Type B pancreatic cell (in vitro differentiated cells): ENCODE data around the gene PIGN. TPM values are rescaled to one million over a fixed set of nuclear protein-coding genes. Genes with fewer than 3 reads are reported as not detected.

Experiments used
- DNase-seq: peaks from one replicate; pipeline ENCODE4 v3.0.0; 2021; ENCODE audit warnings: mixed read lengths; ENCODE audit not compliant: unreplicated experiment; ENCODE audit errors: extremely low spot score
- H3K27ac Mint-ChIP-seq: 2 replicates; pipeline ENCODE4 v1.8.0; 2021; ENCODE audit warnings: mild to moderate bottlenecking, mixed read lengths
- H3K27me3 Mint-ChIP-seq: 2 replicates; pipeline ENCODE4 v1.8.0; 2021; ENCODE audit warnings: mixed read lengths
- H3K36me3 Mint-ChIP-seq: 2 replicates; pipeline ENCODE4 v1.8.0; 2021; ENCODE audit warnings: mixed read lengths
- H3K4me1 Mint-ChIP-seq: one replicate; pipeline ENCODE4 v1.8.0; 2021; ENCODE audit warnings: mixed read lengths; ENCODE audit not compliant: unreplicated experiment
- H3K4me3 Mint-ChIP-seq: 2 replicates; pipeline ENCODE4 v1.8.0; 2021; ENCODE audit warnings: mild to moderate bottlenecking, mixed read lengths
- H3K9me3 Mint-ChIP-seq: 2 replicates; pipeline ENCODE4 v1.8.0; 2021; ENCODE audit warnings: mixed read lengths
- total RNA-seq: library from RNA; stranded (reverse); gene quantifications from 2 replicates; pipeline ENCODE4 v1.2.1, GENCODE V29; 2021; ENCODE audit warnings: low replicate concordance
- TF ChIP-seq, protein P1 (sequence below): fragments of 200-600 bp; sonication (generic); conservative IDR thresholded peaks from 2 replicates; pipeline ENCODE4 v1.5.0; 2021; ENCODE audit warnings: antibody characterized with exemption, mild to moderate bottlenecking

The PIGN gene
- total RNA-seq, 1 donor from 2014 or later, result 33.8 TPM

DNA sequence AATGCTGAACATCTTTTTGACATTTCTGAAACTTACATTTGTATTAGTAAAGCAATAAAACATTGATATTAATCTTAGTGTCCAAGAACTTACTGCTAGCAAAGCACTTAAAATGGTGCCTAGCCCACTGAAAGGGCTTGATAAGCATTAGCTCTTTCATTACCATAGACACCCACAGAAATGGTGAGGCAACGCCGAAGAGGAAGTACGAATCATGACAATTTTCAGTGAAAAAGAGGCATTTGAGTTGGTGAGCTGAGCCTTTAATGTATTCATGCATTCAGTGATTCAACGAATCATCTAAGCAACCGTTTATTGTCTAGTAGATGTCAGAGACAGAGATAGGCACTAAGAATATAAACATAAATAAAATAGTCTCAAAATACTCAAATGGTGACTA is 101.1 kb downstream of the PIGN start:
- no peaks in the 10 kb centered on the region for H3K9me3 Mint-ChIP-seq
- H3K27me3 Mint-ChIP-seq, result no peaks in the 10 kb centered on the region
- peaks cover 17% of the 10 kb centered on the region for H3K36me3 Mint-ChIP-seq
- no peak overlapping the region for H3K4me3 Mint-ChIP-seq
- TF ChIP-seq, protein P1, sequence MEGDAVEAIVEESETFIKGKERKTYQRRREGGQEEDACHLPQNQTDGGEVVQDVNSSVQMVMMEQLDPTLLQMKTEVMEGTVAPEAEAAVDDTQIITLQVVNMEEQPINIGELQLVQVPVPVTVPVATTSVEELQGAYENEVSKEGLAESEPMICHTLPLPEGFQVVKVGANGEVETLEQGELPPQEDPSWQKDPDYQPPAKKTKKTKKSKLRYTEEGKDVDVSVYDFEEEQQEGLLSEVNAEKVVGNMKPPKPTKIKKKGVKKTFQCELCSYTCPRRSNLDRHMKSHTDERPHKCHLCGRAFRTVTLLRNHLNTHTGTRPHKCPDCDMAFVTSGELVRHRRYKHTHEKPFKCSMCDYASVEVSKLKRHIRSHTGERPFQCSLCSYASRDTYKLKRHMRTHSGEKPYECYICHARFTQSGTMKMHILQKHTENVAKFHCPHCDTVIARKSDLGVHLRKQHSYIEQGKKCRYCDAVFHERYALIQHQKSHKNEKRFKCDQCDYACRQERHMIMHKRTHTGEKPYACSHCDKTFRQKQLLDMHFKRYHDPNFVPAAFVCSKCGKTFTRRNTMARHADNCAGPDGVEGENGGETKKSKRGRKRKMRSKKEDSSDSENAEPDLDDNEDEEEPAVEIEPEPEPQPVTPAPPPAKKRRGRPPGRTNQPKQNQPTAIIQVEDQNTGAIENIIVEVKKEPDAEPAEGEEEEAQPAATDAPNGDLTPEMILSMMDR, result no peak
- H3K27ac Mint-ChIP-seq, result no peak overlapping the region
- H3K4me1 Mint-ChIP-seq, result no peaks in the 10 kb centered on the region
- DNase-seq, result no peak

DNA sequence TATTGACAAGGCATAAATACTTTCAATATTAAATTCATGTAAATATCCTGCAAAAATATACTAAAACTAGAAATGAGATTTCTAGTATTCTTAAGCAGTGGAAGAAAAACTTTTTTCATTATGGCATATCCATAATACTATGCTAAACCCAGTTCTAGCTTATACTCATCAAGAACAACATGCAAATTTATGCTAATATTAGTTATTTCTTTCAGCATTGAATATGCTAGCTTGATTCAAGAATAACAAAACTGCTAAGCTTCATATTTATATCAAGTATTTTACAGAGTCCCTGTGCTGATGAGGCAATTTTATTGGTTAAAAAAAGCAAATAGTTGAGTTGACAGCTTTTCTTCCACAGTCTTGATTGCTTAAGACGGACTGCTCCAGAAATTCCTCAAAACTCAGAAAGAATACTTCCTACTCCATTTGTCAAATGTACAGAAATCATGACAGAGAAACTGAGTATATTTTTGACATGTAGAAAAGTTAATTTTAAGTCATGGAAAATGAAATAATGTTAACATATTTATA is 105.0 kb downstream of the PIGN start:
- TF ChIP-seq, protein P1, result no peak
- Mint-ChIP-seq H3K36me3 (peaks cover 8% of the 10 kb centered on the region), H3K27ac (no peak overlapping the region), H3K4me3 (no peak overlapping the region), H3K27me3 (no peaks in the 10 kb centered on the region), H3K9me3 (no peaks in the 10 kb centered on the region), H3K4me1 (peaks cover 6% of the 10 kb centered on the region)
- no peak for DNase-seq

DNA sequence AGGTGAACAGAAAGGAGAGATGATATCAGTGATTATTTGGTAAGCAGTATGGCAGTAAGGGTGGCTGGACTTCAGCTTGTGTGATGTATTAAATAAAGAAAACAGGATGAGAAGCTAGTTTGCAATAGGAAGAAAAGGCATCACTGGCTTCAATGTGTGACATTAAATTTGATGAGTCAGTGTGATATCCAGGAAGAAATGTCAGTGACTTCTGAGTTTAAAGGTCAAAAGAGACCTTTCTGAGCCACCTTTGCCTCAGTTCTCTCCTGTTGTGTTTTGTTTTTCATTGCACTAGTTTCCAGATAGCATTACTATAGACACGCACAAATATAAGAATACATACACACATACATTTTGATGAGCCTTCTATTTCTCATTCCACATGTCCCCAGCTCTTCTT is 105.6 kb downstream of the PIGN start:
- TF ChIP-seq, protein P1, result no peak
- Mint-ChIP-seq H3K4me3 (no peak overlapping the region), H3K36me3 (peaks cover 4% of the 10 kb centered on the region), H3K9me3 (no peaks in the 10 kb centered on the region), H3K4me1 (peaks cover 6% of the 10 kb centered on the region), H3K27me3 (no peaks in the 10 kb centered on the region), H3K27ac (no peak overlapping the region)
- no peak for DNase-seq

DNA sequence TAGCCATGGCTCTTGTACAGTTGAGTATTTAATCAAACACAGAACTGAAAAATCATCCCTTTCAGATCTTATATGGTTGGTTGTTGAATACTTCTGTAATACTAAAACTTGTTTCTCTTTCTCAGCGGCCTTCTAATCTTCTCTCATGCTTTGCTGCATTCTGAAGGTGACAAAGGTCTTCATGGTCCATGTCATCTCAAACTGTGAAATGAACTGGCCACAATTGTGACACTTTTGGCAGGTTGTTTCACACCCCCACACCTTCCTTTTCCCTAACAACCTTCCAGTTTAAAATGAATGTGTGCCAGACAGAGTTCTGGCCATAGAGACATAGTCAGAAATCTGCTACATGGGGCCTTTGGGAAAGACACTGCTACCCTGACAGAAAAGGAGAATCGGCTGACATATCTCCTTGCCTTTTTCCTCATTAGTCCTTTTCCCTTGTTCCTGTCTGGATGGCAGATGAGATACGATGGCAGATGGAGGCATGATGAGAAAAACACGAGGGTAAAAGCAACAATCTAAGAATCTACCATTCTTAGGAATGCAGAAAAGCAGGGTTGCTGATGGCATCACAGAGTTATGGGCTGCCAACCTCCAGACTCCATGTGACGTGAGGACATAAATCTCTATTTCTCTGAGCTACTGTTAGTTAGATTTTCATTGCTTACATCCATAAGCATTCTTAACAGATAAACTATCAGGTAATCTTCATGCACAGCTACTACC is 106.5 kb downstream of the PIGN start:
- Mint-ChIP-seq H3K36me3 (peaks cover under 1% of the 10 kb centered on the region), H3K27me3 (no peaks in the 10 kb centered on the region), H3K4me1 (peaks cover 6% of the 10 kb centered on the region), H3K4me3 (no peak overlapping the region), H3K9me3 (no peaks in the 10 kb centered on the region), H3K27ac (no peak overlapping the region)
- TF ChIP-seq, protein P1, result no peak
- no peak for DNase-seq

DNA sequence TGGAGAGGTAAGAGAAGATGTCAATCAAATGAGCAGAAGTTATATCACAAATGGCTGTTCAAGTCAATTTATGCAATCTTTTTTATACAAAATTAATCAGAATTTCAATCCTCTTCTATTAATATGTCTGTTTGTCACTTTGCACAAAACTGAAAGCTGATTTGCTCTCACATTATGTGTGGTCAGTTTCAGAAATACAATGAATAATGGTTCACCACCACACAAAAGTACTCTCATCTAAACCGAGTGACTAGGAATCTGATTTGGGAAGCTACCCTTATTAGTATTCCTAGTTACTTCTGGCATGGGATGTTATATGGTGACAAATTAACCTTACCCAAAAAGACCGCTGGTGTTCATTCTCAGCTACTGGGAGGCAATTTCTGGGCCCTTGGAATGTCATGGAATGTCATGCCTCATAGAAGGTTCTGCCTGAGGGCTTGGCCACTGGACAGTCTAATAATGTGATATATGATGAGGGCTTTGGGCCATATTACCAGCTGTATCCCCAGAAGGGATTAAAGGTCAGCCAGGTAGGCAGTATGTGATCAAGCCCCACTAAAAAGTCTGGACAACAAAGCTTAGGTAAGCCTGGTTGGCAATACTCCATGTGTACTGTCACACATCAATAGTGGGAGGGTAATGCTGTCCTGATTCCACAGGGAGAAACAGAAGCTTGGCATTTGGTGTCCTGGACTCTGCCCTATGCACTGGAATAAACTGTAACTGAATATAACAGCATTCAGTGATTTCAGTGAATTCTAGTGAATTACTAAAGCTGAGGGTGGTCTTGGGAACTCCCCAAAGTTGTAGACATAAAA is 113.2 kb downstream of the PIGN start:
- Mint-ChIP-seq H3K27me3 (no peaks in the 10 kb centered on the region), H3K9me3 (no peaks in the 10 kb centered on the region), H3K36me3 (peaks cover 12% of the 10 kb centered on the region), H3K27ac (no peak overlapping the region), H3K4me1 (peaks cover 7% of the 10 kb centered on the region), H3K4me3 (no peak overlapping the region)
- no peak for DNase-seq
- TF ChIP-seq, protein P1, result no peak
